Nephron progenitor cell (in vitro differentiated cells): ENCODE measurements around the gene BBS9.

Experiments used
- DNase-seq: peaks from one replicate; pipeline ENCODE4 v3.0.0; 2021
- H3K27ac Mint-ChIP-seq: 2 replicates; pipeline ENCODE4 v1.8.0; 2021; ENCODE audit warnings: mild to moderate bottlenecking, moderate library complexity, mixed read lengths
- H3K27me3 Mint-ChIP-seq: 2 replicates; pipeline ENCODE4 v1.8.0; 2021; ENCODE audit warnings: mild to moderate bottlenecking, low read depth, mixed read lengths; ENCODE audit not compliant: poor library complexity
- H3K36me3 Mint-ChIP-seq: 2 replicates; pipeline ENCODE4 v1.8.0; 2021; ENCODE audit warnings: low read depth, mixed read lengths
- H3K4me1 Mint-ChIP-seq: 2 replicates; pipeline ENCODE4 v1.8.0; 2021; ENCODE audit warnings: mixed read lengths
- H3K4me3 Mint-ChIP-seq: 2 replicates; pipeline ENCODE4 v1.8.0; 2021; ENCODE audit warnings: mild to moderate bottlenecking, moderate library complexity, mixed read lengths
- H3K9me3 Mint-ChIP-seq: 2 replicates; pipeline ENCODE4 v1.8.0; 2021; ENCODE audit warnings: mild to moderate bottlenecking, moderate library complexity, mixed read lengths
- CTCF ChIP-seq: fragments of 200-600 bp; sonication (generic); IDR thresholded peaks from 2 replicates; pipeline ENCODE4 v1.5.0; 2021; ENCODE audit warnings: antibody characterized with exemption

BBS9 gene

GRCh38 chr7:33273356-33273755 is 144.0 kb downstream of the BBS9 start:
- no peak overlapping the region for H3K27ac Mint-ChIP-seq
- H3K27me3 Mint-ChIP-seq, result no peaks in the 10 kb centered on the region
- H3K9me3 Mint-ChIP-seq, result peaks cover 35% of the 10 kb centered on the region
- no peak for DNase-seq
- no peak overlapping the region for H3K4me3 Mint-ChIP-seq
- H3K36me3 Mint-ChIP-seq, result peaks cover 45% of the 10 kb centered on the region
- H3K4me1 Mint-ChIP-seq, result no peaks in the 10 kb centered on the region
- TF ChIP-seq CTCF, result no peak

- peaks cover 38% of the 10 kb centered on the region for H3K9me3 Mint-ChIP-seq
Observed at GRCh38 chr7:33276325-33276724, 147.0 kb downstream of the BBS9 start.

GRCh38 chr7:33276729-33277128 is 147.4 kb downstream of the BBS9 start:
- Mint-ChIP-seq H3K27me3 (no peaks in the 10 kb centered on the region), H3K4me3 (no peak overlapping the region), H3K27ac (no peak overlapping the region), H3K9me3 (peaks cover 34% of the 10 kb centered on the region), H3K4me1 (no peaks in the 10 kb centered on the region), H3K36me3 (peaks cover 35% of the 10 kb centered on the region)
- no peak for TF ChIP-seq CTCF
- DNase-seq, result no peak

More at GRCh38 chr7:33276325-33276724, 147.0 kb downstream of the BBS9 start:
- H3K36me3 Mint-ChIP-seq, result peaks cover 39% of the 10 kb centered on the region
- H3K4me3 Mint-ChIP-seq, result no peak overlapping the region
- H3K27ac Mint-ChIP-seq, result no peak overlapping the region
- H3K4me1 Mint-ChIP-seq, result no peaks in the 10 kb centered on the region
- no peak for TF ChIP-seq CTCF
- no peak for DNase-seq
- H3K27me3 Mint-ChIP-seq, result no peaks in the 10 kb centered on the region

GRCh38 chr7:33278095-33278494 is 148.7 kb downstream of the BBS9 start:
- Mint-ChIP-seq H3K27ac (no peak overlapping the region), H3K4me3 (no peak overlapping the region), H3K9me3 (peaks cover 27% of the 10 kb centered on the region), H3K4me1 (no peaks in the 10 kb centered on the region), H3K27me3 (no peaks in the 10 kb centered on the region), H3K36me3 (peaks cover 32% of the 10 kb centered on the region)
- TF ChIP-seq CTCF, result no peak
- DNase-seq, result no peak

GRCh38 chr7:33286501-33286900 is 157.1 kb downstream of the BBS9 start:
- H3K36me3 Mint-ChIP-seq, result peaks cover 33% of the 10 kb centered on the region
- H3K4me3 Mint-ChIP-seq, result no peak overlapping the region
- no peak overlapping the region for H3K27ac Mint-ChIP-seq
- peaks cover 19% of the 10 kb centered on the region for H3K9me3 Mint-ChIP-seq
- H3K27me3 Mint-ChIP-seq, result no peaks in the 10 kb centered on the region
- no peak for TF ChIP-seq CTCF
- DNase-seq, result no peak
- H3K4me1 Mint-ChIP-seq, result no peaks in the 10 kb centered on the region

- Mint-ChIP-seq H3K4me3 (no peak overlapping the region), H3K4me1 (no peaks in the 10 kb centered on the region), H3K27ac (no peak overlapping the region), H3K9me3 (peaks cover 19% of the 10 kb centered on the region), H3K36me3 (peaks cover 33% of the 10 kb centered on the region), H3K27me3 (no peaks in the 10 kb centered on the region)
- no peak for DNase-seq
- no peak for TF ChIP-seq CTCF
Observed at GRCh38 chr7:33287738-33288137, 158.4 kb downstream of the BBS9 start.
